ENCODE results near the gene SPOPL. TPM values are rescaled to one million over a fixed set of nuclear protein-coding genes. Genes with fewer than 3 reads are reported as not detected.

The SPOPL gene
- total and polyA plus RNA-seq, 10 of the 15 experiments (the other 5 are each of a cell fraction or from before 2014, with no cell fraction given), result 4.0 to 25.0 (median 11.5) TPM

GRCh38 chr2:138577066-138577465 is 75.5 kb downstream of the SPOPL start:
- WGBS (ENCODE audit: insufficient coverage, insufficient replicate concordance, low lambda C conversion rate, missing lambda C conversion rate), result 100% methylated on average over 2 of the region's 2 CpGs
- Histone ChIP-seq H3K27ac (ENCODE audit: control insufficient read depth, insufficient read depth) (no peak overlapping the region), H3K4me2 (ENCODE audit: control insufficient read depth, insufficient read depth) (no peak overlapping the region), H3K79me2 (ENCODE audit: control insufficient read depth, insufficient read depth, low read length) (no peaks in the 10 kb centered on the region), H3K9me3 (replicated peaks; ENCODE audit: control insufficient read depth, insufficient read depth, low read length) (no peaks in the 10 kb centered on the region), H3K9ac (ENCODE audit: control insufficient read depth, insufficient read depth, low read length) (no peak overlapping the region), H3K36me3 (ENCODE audit: control insufficient read depth in 2 of 2, insufficient read depth in 2 of 2, low read length in 1 of 2) (no peaks in the 10 kb centered on the region), H2AFZ (ENCODE audit: control insufficient read depth, low read depth, low read length) (no peak overlapping the region), H4K20me1 (ENCODE audit: control insufficient read depth, insufficient read depth) (no peaks in the 10 kb centered on the region), H3K4me3 (no peak overlapping the region), H3K4me1 (ENCODE audit: control insufficient read depth, insufficient read depth, low read length) (no peaks in the 10 kb centered on the region), H3K27me3 (replicated peaks in 1 of 2; ENCODE audit: control insufficient read depth in 2 of 2, insufficient read depth in 2 of 2, low read length in 1 of 2) (no peaks in the 10 kb centered on the region)
- ATAC-seq, result no peak
- FAIRE-seq, result no peak
- no peak for DNase-seq (ENCODE audit: low read depth, low spot score)
- intact Hi-C loops (cut with micrococcal nuclease; ENCODE audit: unreplicated experiment), result no loop called here
- ChIA-PET POLR2A (no interaction called here), CTCF (interaction anchor here (0.5 kb wide), 1 partner anchor 137 kb away, joined by 3 read pairs; no protein-coding TSS in a partner anchor), RAD21 (ENCODE audit: unreplicated experiment) (no interaction called here), SMC1A (ENCODE audit: uncharacterized antibody, unreplicated experiment) (interaction anchor here (0.6 to 1.4 kb wide), 2 partner anchors 10 to 118 kb away, joined by 3 to 5 read pairs; no protein-coding TSS in a partner anchor)
- in situ Hi-C loops (cut with MboI), result no loop called here
- BruUV-seq (replicated peaks), result no TSS peak
- TF ChIP-seq POU2F2 (IDR thresholded peaks at IDR 0.05; ENCODE audit: borderline replicate concordance, low read depth, low read length) (no peak), POLR2AphosphoS2 (IDR thresholded peaks at IDR 0.05; ENCODE audit: low read depth, low read length) (no peak), CREM (IDR thresholded peaks at IDR 0.05; ENCODE audit: low read depth) (no peak), SUPT20H (IDR thresholded peaks at IDR 0.05; ENCODE audit: borderline replicate concordance, control insufficient read depth, low read depth, low read length) (no peak), SMAD5 (IDR thresholded peaks at IDR 0.05; ENCODE audit: low read depth) (no peak), SMARCA5 (IDR thresholded peaks at IDR 0.05) (no peak), ZBTB33 (IDR thresholded peaks at IDR 0.05) (no peak), SREBF1 (IDR thresholded peaks at IDR 0.05; ENCODE audit: low read length) (no peak), JUND (IDR thresholded peaks at IDR 0.05; ENCODE audit: low read depth, low read length) (no peak), FOS (IDR thresholded peaks at IDR 0.05; ENCODE audit: borderline replicate concordance, extremely low read depth, insufficient read length) (no peak), MEF2B (IDR thresholded peaks at IDR 0.05; ENCODE audit: partially characterized antibody, poor library complexity, severe bottlenecking) (no peak), MTA2 (IDR thresholded peaks at IDR 0.05; ENCODE audit: low read depth) (no peak)
- TF ChIP-seq, protein P1, sequence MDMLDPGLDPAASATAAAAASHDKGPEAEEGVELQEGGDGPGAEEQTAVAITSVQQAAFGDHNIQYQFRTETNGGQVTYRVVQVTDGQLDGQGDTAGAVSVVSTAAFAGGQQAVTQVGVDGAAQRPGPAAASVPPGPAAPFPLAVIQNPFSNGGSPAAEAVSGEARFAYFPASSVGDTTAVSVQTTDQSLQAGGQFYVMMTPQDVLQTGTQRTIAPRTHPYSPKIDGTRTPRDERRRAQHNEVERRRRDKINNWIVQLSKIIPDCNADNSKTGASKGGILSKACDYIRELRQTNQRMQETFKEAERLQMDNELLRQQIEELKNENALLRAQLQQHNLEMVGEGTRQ (IDR thresholded peaks at IDR 0.05; ENCODE audit: borderline replicate concordance, low read depth, low read length), result no peak
- TF ChIP-seq, protein P2, sequence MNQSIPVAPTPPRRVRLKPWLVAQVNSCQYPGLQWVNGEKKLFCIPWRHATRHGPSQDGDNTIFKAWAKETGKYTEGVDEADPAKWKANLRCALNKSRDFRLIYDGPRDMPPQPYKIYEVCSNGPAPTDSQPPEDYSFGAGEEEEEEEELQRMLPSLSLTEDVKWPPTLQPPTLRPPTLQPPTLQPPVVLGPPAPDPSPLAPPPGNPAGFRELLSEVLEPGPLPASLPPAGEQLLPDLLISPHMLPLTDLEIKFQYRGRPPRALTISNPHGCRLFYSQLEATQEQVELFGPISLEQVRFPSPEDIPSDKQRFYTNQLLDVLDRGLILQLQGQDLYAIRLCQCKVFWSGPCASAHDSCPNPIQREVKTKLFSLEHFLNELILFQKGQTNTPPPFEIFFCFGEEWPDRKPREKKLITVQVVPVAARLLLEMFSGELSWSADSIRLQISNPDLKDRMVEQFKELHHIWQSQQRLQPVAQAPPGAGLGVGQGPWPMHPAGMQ (IDR thresholded peaks at IDR 0.05; ENCODE audit: borderline replicate concordance), result no peak
